PC-9 (cell line): Measurements from ENCODE around the gene FGD6.

Source experiments
- CTCF ChIP-seq: fragments of 200-600 bp; sonication (generic); conservative IDR thresholded peaks from 2 replicates; pipeline ENCODE4 v1.6.1; 2017; ENCODE audit warnings: mixed run types, antibody characterized with exemption, mild to moderate bottlenecking, moderate library complexity
- EZH2 ChIP-seq: fragments of 200-600 bp; sonication (generic); IDR thresholded peaks from 2 replicates; pipeline ENCODE4 v1.8.0; 2017; ENCODE audit warnings: antibody characterized with exemption, low read depth

GRCh38 chr12:95192271-95192670 is 25.0 kb downstream of the FGD6 start:
- TF ChIP-seq CTCF (no peak), EZH2 (no peak)
